SK-N-SH treated with all-trans-retinoic acid at 6 μM for 48 hours (cell line): ENCODE measurements around the gene HOXD11.

ENCODE experiments used
- ATAC-seq: fragments of 200-7000 bp; cut with Tn5 transposase; 3 replicates; pipeline ENCODE4 v1.9.1; 2020; ENCODE audit warnings: mild to moderate bottlenecking, moderate library complexity
- ARNTL ChIP-seq: fragments of 450-650 bp; formaldehyde crosslinking; IDR thresholded peaks from 2 replicates; pipeline ENCODE4 v1.5.0; 2020; ENCODE audit warnings: low read depth, mild to moderate bottlenecking, moderate library complexity, borderline replicate concordance
- BACH2 ChIP-seq: fragments of 250-450 bp; sonication (Bioruptor Pico); IDR thresholded peaks from 2 replicates; pipeline ENCODE4 v1.9.0; 2021; ENCODE audit warnings: mild to moderate bottlenecking, borderline replicate concordance
- CSDC2 ChIP-seq: fragments of 250-450 bp; sonication (Bioruptor Pico); IDR thresholded peaks from 2 replicates; pipeline ENCODE4 v1.5.0; 2020; ENCODE audit warnings: mild to moderate bottlenecking, moderate library complexity
- ESRRG ChIP-seq: fragments of 250-450 bp; sonication (Bioruptor Pico); IDR thresholded peaks from 2 replicates; pipeline ENCODE4 v1.6.1; 2021; ENCODE audit warnings: mild to moderate bottlenecking
- GLIS3 ChIP-seq: fragments of 250-450 bp; sonication (Bioruptor Pico); IDR thresholded peaks from 2 replicates; pipeline ENCODE4 v1.5.0; 2020; ENCODE audit warnings: mild to moderate bottlenecking, moderate library complexity
- ISL1 ChIP-seq: fragments of 250-450 bp; sonication (Bioruptor Pico); IDR thresholded peaks from 2 replicates; pipeline ENCODE4 v2.1.2; 2022; ENCODE audit warnings: mild to moderate bottlenecking, moderate library complexity
- OSR1 ChIP-seq: fragments of 250-450 bp; sonication (Bioruptor Pico); IDR thresholded peaks from 2 replicates; pipeline ENCODE4 v1.8.0; 2022; ENCODE audit warnings: moderate library complexity, mild to moderate bottlenecking, inconsistent platforms
- PPARA ChIP-seq: fragments of 250-450 bp; sonication (Bioruptor Pico); IDR thresholded peaks from 2 replicates; pipeline ENCODE4 v1.5.0; 2020; ENCODE audit warnings: mild to moderate bottlenecking, borderline replicate concordance
- SNAI2 ChIP-seq: fragments of 250-450 bp; sonication (Bioruptor Pico); IDR thresholded peaks from 2 replicates; pipeline ENCODE4 v1.5.0; 2020; ENCODE audit warnings: mild to moderate bottlenecking, moderate library complexity
- TCF4 ChIP-seq: fragments of 250-450 bp; sonication (Bioruptor Pico); IDR thresholded peaks from 2 replicates; pipeline ENCODE4 v1.8.0; 2021; ENCODE audit warnings: mild to moderate bottlenecking, moderate library complexity, borderline replicate concordance
- TOX ChIP-seq: fragments of 250-450 bp; sonication (Bioruptor Pico); IDR thresholded peaks from 2 replicates; pipeline ENCODE4 v1.8.0; 2021; ENCODE audit warnings: mild to moderate bottlenecking, moderate library complexity, borderline replicate concordance
- ZFP3 ChIP-seq: fragments of 250-450 bp; sonication (Bioruptor Pico); IDR thresholded peaks from 2 replicates; pipeline ENCODE4 v1.5.0; 2020; ENCODE audit warnings: mild to moderate bottlenecking, moderate library complexity
- ZFP30 ChIP-seq: fragments of 450-650 bp; formaldehyde crosslinking; IDR thresholded peaks from 2 replicates; pipeline ENCODE4 v1.5.0; 2022; ENCODE audit warnings: mild to moderate bottlenecking, moderate library complexity
- ZNF565 ChIP-seq: fragments of 450-650 bp; formaldehyde crosslinking; conservative IDR thresholded peaks from 2 replicates; pipeline ENCODE4 v1.5.0; 2020; ENCODE audit warnings: low read depth, mild to moderate bottlenecking, moderate library complexity
- ZNF70 ChIP-seq: fragments of 450-650 bp; formaldehyde crosslinking; IDR thresholded peaks from 2 replicates; pipeline ENCODE4 v1.5.0; 2020; ENCODE audit warnings: mild to moderate bottlenecking, moderate library complexity
- ZNF8 ChIP-seq: fragments of 450-650 bp; formaldehyde crosslinking; IDR thresholded peaks from 2 replicates; pipeline ENCODE4 v1.5.0; 2020; ENCODE audit warnings: mild to moderate bottlenecking, moderate library complexity
- TF ChIP-seq, protein P1 (sequence below): fragments of 250-450 bp; sonication (Bioruptor Pico); IDR thresholded peaks from 2 replicates; pipeline ENCODE4 v1.5.1; 2020; ENCODE audit warnings: low read depth, mild to moderate bottlenecking, moderate library complexity
- TF ChIP-seq, protein P2 (sequence below): fragments of 250-450 bp; sonication (Bioruptor Pico); IDR thresholded peaks from 2 replicates; pipeline ENCODE4 v1.8.0; 2021; ENCODE audit warnings: low read depth, mild to moderate bottlenecking, moderate library complexity, borderline replicate concordance
- TF ChIP-seq, protein P3 (sequence below): fragments of 250-450 bp; sonication (Bioruptor Pico); IDR thresholded peaks from 2 replicates; pipeline ENCODE4 v1.5.1; 2021; ENCODE audit warnings: mild to moderate bottlenecking, moderate library complexity
- TF ChIP-seq, protein P4 (sequence below): fragments of 250-450 bp; sonication (Bioruptor Pico); IDR thresholded peaks from 2 replicates; pipeline ENCODE4 v1.5.0; 2020; ENCODE audit warnings: mild to moderate bottlenecking, moderate library complexity
- TF ChIP-seq, protein P5 (sequence below): fragments of 250-450 bp; sonication (Bioruptor Pico); IDR thresholded peaks from 2 replicates; pipeline ENCODE4 v1.8.0; 2020; ENCODE audit warnings: mild to moderate bottlenecking, moderate library complexity, borderline replicate concordance

The HOXD11 gene

DNA sequence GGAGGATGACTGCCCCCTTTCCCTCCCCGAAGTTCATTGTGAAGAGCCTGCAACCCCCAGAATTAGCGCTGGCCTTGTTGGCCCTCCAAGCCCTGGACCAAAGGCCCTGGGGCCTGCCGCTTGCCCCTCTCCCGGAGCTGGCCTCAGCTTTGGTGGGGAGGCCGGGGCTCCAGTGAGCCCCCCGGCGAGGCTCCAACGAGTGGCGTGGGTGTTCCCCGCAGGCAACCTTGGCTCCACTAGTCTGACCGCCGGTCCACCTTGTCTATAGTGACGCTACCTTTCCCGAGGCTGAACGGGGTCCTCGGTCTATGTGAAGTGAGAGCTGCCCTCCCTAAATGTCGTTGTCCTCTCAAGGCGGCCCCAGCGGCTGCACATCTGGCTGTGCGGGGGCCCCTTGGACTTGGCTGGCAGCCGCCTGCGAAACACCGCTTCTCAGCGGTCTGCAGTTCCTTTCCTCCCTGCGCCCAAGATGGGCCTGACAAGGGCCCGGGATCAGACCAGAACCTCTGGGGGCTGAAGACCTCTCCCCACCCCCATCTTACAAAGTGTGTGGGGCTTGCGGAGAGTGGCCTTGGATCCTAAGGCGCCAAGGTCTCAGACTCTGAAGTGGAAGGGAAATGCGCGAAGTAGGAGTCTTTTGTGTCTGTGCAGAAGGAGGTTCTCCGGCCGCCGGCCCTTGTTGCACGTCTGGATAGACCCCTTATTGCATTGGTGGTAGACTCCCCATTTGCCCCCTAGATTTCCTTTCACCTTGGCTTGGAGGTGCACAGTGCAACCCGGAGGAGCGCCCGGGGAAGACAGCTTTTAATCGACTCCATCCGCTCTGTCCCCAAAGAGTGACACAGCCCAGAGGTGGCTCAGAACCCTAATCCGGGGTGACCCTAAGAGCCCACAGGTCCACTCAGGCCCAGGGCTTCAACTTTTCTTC lies 5.6 kb downstream of the HOXD11 start:
- ATAC-seq = no peak
- TF ChIP-seq ZFP30 (CRISPR knock-in tag) = no peak
- no peak for TF ChIP-seq GLIS3 (CRISPR knock-in tag)
- no peak for TF ChIP-seq ISL1 (CRISPR knock-in tag)
- TF ChIP-seq ZNF70 = no peak
- no peak for TF ChIP-seq TCF4
- TF ChIP-seq, protein P1, sequence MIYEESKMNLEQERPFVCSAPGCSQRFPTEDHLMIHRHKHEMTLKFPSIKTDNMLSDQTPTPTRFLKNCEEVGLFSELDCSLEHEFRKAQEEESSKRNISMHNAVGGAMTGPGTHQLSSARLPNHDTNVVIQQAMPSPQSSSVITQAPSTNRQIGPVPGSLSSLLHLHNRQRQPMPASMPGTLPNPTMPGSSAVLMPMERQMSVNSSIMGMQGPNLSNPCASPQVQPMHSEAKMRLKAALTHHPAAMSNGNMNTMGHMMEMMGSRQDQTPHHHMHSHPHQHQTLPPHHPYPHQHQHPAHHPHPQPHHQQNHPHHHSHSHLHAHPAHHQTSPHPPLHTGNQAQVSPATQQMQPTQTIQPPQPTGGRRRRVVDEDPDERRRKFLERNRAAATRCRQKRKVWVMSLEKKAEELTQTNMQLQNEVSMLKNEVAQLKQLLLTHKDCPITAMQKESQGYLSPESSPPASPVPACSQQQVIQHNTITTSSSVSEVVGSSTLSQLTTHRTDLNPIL (CRISPR knock-in tag) = no peak
- no peak for TF ChIP-seq ESRRG (CRISPR knock-in tag)
- TF ChIP-seq TOX (CRISPR knock-in tag) = no peak
- TF ChIP-seq PPARA (CRISPR knock-in tag) = no peak
- TF ChIP-seq, protein P2, sequence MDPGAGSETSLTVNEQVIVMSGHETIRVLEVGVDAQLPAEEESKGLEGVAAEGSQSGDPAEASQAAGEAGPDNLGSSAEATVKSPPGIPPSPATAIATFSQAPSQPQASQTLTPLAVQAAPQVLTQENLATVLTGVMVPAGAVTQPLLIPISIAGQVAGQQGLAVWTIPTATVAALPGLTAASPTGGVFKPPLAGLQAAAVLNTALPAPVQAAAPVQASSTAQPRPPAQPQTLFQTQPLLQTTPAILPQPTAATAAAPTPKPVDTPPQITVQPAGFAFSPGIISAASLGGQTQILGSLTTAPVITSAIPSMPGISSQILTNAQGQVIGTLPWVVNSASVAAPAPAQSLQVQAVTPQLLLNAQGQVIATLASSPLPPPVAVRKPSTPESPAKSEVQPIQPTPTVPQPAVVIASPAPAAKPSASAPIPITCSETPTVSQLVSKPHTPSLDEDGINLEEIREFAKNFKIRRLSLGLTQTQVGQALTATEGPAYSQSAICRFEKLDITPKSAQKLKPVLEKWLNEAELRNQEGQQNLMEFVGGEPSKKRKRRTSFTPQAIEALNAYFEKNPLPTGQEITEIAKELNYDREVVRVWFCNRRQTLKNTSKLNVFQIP = no peak
- no peak for TF ChIP-seq ZNF565 (CRISPR knock-in tag)
- no peak for TF ChIP-seq BACH2
- TF ChIP-seq ZNF8 (CRISPR knock-in tag) = no peak
- TF ChIP-seq, protein P3, sequence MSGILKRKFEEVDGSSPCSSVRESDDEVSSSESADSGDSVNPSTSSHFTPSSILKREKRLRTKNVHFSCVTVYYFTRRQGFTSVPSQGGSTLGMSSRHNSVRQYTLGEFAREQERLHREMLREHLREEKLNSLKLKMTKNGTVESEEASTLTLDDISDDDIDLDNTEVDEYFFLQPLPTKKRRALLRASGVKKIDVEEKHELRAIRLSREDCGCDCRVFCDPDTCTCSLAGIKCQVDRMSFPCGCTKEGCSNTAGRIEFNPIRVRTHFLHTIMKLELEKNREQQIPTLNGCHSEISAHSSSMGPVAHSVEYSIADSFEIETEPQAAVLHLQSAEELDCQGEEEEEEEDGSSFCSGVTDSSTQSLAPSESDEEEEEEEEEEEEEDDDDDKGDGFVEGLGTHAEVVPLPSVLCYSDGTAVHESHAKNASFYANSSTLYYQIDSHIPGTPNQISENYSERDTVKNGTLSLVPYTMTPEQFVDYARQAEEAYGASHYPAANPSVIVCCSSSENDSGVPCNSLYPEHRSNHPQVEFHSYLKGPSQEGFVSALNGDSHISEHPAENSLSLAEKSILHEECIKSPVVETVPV (CRISPR knock-in tag) = no peak
- TF ChIP-seq ZFP3 (CRISPR knock-in tag) = no peak
- TF ChIP-seq, protein P4, sequence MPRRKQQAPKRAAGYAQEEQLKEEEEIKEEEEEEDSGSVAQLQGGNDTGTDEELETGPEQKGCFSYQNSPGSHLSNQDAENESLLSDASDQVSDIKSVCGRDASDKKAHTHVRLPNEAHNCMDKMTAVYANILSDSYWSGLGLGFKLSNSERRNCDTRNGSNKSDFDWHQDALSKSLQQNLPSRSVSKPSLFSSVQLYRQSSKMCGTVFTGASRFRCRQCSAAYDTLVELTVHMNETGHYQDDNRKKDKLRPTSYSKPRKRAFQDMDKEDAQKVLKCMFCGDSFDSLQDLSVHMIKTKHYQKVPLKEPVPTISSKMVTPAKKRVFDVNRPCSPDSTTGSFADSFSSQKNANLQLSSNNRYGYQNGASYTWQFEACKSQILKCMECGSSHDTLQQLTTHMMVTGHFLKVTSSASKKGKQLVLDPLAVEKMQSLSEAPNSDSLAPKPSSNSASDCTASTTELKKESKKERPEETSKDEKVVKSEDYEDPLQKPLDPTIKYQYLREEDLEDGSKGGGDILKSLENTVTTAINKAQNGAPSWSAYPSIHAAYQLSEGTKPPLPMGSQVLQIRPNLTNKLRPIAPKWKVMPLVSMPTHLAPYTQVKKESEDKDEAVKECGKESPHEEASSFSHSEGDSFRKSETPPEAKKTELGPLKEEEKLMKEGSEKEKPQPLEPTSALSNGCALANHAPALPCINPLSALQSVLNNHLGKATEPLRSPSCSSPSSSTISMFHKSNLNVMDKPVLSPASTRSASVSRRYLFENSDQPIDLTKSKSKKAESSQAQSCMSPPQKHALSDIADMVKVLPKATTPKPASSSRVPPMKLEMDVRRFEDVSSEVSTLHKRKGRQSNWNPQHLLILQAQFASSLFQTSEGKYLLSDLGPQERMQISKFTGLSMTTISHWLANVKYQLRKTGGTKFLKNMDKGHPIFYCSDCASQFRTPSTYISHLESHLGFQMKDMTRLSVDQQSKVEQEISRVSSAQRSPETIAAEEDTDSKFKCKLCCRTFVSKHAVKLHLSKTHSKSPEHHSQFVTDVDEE (CRISPR knock-in tag) = no peak

DNA sequence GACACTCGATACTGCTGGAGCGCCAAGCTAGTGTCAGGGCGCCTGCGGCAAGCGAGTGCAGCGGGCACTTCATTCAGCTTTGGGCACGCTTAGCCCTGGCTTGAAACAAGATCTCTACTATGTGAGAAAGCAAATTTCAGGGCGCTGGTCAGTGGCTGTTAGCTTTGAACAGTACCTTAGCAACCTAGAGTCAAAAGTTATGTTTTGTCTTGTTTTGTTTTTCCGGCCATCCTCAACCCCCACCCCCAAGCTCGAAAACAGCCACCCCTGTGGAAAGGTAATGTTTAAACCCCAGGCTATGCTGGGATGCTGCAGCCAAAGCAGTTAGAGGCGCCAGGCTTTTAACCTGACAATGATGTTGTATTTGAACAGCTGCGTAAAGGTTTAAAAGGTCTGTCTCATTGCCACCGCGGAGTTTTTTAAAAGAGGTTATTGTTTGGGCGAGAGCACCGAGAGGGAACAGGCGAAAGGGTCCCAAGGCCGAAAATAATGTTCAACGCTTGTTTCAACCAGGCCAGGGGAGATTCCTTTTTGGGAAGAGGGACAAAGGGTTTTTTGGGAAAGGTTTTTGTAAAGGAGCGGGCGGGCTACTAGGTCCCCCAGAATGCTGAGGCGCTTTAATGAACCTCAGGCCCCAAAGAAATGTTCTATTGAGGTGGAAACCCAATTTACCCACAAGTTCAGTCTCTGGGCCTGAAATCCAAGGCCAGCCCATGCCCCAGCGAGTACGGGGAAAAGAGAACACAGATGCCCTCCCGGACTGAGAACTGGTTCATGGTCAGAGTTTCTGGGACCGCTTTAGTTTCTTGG lies 7.2 kb downstream of the HOXD11 start:
- no peak for TF ChIP-seq TCF4
- no peak for TF ChIP-seq OSR1 (CRISPR knock-in tag)
- no peak for TF ChIP-seq ISL1 (CRISPR knock-in tag)
- TF ChIP-seq ZFP3 (CRISPR knock-in tag) = no peak
- TF ChIP-seq SNAI2 = no peak
- TF ChIP-seq PPARA (CRISPR knock-in tag) = no peak
- TF ChIP-seq, protein P5, sequence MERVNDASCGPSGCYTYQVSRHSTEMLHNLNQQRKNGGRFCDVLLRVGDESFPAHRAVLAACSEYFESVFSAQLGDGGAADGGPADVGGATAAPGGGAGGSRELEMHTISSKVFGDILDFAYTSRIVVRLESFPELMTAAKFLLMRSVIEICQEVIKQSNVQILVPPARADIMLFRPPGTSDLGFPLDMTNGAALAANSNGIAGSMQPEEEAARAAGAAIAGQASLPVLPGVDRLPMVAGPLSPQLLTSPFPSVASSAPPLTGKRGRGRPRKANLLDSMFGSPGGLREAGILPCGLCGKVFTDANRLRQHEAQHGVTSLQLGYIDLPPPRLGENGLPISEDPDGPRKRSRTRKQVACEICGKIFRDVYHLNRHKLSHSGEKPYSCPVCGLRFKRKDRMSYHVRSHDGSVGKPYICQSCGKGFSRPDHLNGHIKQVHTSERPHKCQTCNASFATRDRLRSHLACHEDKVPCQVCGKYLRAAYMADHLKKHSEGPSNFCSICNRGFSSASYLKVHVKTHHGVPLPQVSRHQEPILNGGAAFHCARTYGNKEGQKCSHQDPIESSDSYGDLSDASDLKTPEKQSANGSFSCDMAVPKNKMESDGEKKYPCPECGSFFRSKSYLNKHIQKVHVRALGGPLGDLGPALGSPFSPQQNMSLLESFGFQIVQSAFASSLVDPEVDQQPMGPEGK = no peak
- no peak for TF ChIP-seq ARNTL (CRISPR knock-in tag)
- TF ChIP-seq, protein P1 (CRISPR knock-in tag) = no peak
- no peak for TF ChIP-seq BACH2
- no peak for TF ChIP-seq CSDC2 (CRISPR knock-in tag)
- no peak for TF ChIP-seq ZNF8 (CRISPR knock-in tag)
- TF ChIP-seq, protein P3 (CRISPR knock-in tag) = no peak
- no peak for ATAC-seq
